AG04449 (cell line): ENCODE data around the gene ZNF93.
"Not testable (repeated sequence)": the region's sequence is repeated elsewhere in the genome, so short reads cannot be mapped to it uniquely, and the experiment has no call there.

Experiments
- CTCF ChIA-PET: fragments of 350-600 bp; formaldehyde crosslinking; extraction: SDS; loops from one replicate; lab custom pipeline; 2021; ENCODE audit warnings: antibody characterized with exemption; lab: Yijun Ruan, JAX
- POLR2A ChIA-PET: fragments of 400-600, 350-600 bp; formaldehyde crosslinking; extraction: SDS; loops from one replicate; lab custom pipeline; 2020; ENCODE audit warnings: antibody characterized with exemption, inconsistent platforms; lab: Yijun Ruan, JAX
- DNase-seq: peaks from one replicate; pipeline ENCODE4 v3.0.0-alpha.2; 2010; ENCODE audit warnings: low read depth, low spot score
- H3K4me3 ChIP-seq: 2 replicates; pipeline ENCODE4 v1.5.1; 2011; ENCODE audit warnings: low read depth, mild to moderate bottlenecking, control low read depth, low read length
- CTCF ChIP-seq: IDR thresholded peaks from one replicate; pipeline ENCODE4 v1.5.1; 2011; ENCODE audit warnings: mild to moderate bottlenecking, moderate library complexity, low read length, control low read depth, inconsistent platforms; ENCODE audit not compliant: insufficient read depth; ENCODE audit errors: missing control alignments

The ZNF93 gene

GRCh38 chr19:19943848-19944582 is 43.3 kb downstream of the ZNF93 start:
- no peak for DNase-seq
- no peak overlapping the region for H3K4me3 ChIP-seq
- POLR2A ChIA-PET: no interaction called here
- TF ChIP-seq CTCF: no peak
- CTCF ChIA-PET: no interaction called here

- TF ChIP-seq CTCF: no peak
- ChIA-PET POLR2A (no interaction called here), CTCF (no interaction called here)
- DNase-seq: no peak
- H3K4me3 ChIP-seq: no peak overlapping the region
Observed at GRCh38 chr19:19944583-19944880, 43.8 kb downstream of the ZNF93 start.

- H3K4me3 ChIP-seq: no peak overlapping the region
- ChIA-PET CTCF (interaction anchor here (1.0 kb wide), 1 partner anchor 19 kb away, joined by 3 read pairs; no protein-coding TSS in a partner anchor), POLR2A (no interaction called here)
- TF ChIP-seq CTCF: no peak
- no peak for DNase-seq
Observed at GRCh38 chr19:19946226-19946625, 45.5 kb downstream of the ZNF93 start.

- no peak for DNase-seq
- TF ChIP-seq CTCF: no peak
- ChIA-PET CTCF (no interaction called here), POLR2A (no interaction called here)
- no peak overlapping the region for H3K4me3 ChIP-seq
Observed at GRCh38 chr19:19948800-19949199, 48.1 kb downstream of the ZNF93 start.

GRCh38 chr19:19955208-19955607 is 54.5 kb downstream of the ZNF93 start:
- H3K4me3 ChIP-seq: no peak overlapping the region
- no peak for TF ChIP-seq CTCF
- CTCF ChIA-PET: no interaction called here
- DNase-seq: no peak
- POLR2A ChIA-PET: no interaction called here

GRCh38 chr19:19956434-19957075 is 55.8 kb downstream of the ZNF93 start:
- H3K4me3 ChIP-seq: no peak overlapping the region
- TF ChIP-seq CTCF: no peak
- DNase-seq: no peak
- ChIA-PET POLR2A (no interaction called here), CTCF (interaction anchor here (1.3 kb wide), 2 partner anchors 14 to 424 kb away, joined by 3 to 5 read pairs; no protein-coding TSS in a partner anchor)

GRCh38 chr19:19957766-19958165 is 57.0 kb downstream of the ZNF93 start:
- DNase-seq, H3K4me3 ChIP-seq: not testable (repeated sequence)
- POLR2A ChIA-PET: interaction anchor here (0.6 kb wide), 1 partner anchor 293 kb away, joined by 4 read pairs; no protein-coding TSS in a partner anchor
- CTCF ChIA-PET: interaction anchor here (1.1 to 1.3 kb wide), 2 partner anchors 404 to 425 kb away, joined by 3 to 5 read pairs; no protein-coding TSS in a partner anchor
